ENCODE data around the gene CFAP210. TPM values are rescaled to one million over a fixed set of nuclear protein-coding genes. Genes with fewer than 3 reads are reported as not detected.
"Not testable (repeated sequence)": the region's sequence is repeated elsewhere in the genome, so short reads cannot be mapped to it uniquely, and the experiment has no call there.

The CFAP210 gene
- total and polyA plus RNA-seq, 11 donors, result 0.11 TPM; not detected in 10

DNA sequence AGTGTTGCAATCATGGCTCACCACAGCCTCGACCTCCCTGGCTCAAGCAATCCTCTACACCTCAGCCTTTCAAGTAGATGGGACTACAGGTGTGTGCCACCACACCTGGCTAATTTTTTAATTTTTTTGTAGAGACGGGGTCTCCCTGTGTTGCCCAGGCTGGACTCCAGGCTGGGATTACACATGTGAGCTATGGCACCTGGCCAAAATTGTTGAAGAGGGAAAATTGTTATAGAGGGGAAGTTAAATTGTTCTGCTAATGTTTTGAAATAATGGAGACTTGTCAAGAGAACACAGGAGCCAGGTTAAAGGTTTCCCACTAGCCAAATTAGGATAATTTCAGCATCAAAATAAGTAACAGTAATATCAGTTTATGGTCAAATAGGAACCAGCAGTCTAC lies 84.9 kb downstream of the CFAP210 start:
- 86 to 95% (median 88%) methylated on average over 2 of the region's 2 CpGs for WGBS, 4 donors
- H3K27me3 ChIP-seq, result no peaks in the 10 kb centered on the region
- no peak for DNase-seq
- peaks cover 2 to 100% (median 97%) of the 10 kb centered on the region in 9 donors for H3K36me3 ChIP-seq
- no peak overlapping the region for H3K4me3 ChIP-seq
- TF ChIP-seq CTCF (IDR thresholded peaks at IDR 0.05), result no peak
- no peak for TF ChIP-seq POLR2A (IDR thresholded peaks at IDR 0.05)
- H3K9me3 ChIP-seq, result peaks cover 0 to 4% (median 0%) of the 10 kb centered on the region in 12 donors
- ATAC-seq, result no peak
- H3K4me1 ChIP-seq, result no peaks in the 10 kb centered on the region
- no peak overlapping the region for H3K27ac ChIP-seq
- intact Hi-C loops (cut with DNase I), result no loop called here

GRCh38 chr2:169599568-169599967 lies 94.6 kb downstream of the CFAP210 start:
- no peak for DNase-seq
- H3K9me3 ChIP-seq, result no peaks in the 10 kb centered on the region
- intact Hi-C loops (cut with DNase I), result no loop called here
- no peak for TF ChIP-seq CTCF (IDR thresholded peaks at IDR 0.05)
- no peak for TF ChIP-seq POLR2A (IDR thresholded peaks at IDR 0.05)
- H3K27me3 ChIP-seq, result no peaks in the 10 kb centered on the region
- no peak overlapping the region for H3K27ac ChIP-seq
- peaks cover 0 to 22% (median 2%) of the 10 kb centered on the region in 12 donors for H3K4me1 ChIP-seq
- ATAC-seq, result no peak
- no peak overlapping the region for H3K4me3 ChIP-seq
- peaks cover 0 to 14% (median 3%) of the 10 kb centered on the region in 9 donors for H3K36me3 ChIP-seq

DNA sequence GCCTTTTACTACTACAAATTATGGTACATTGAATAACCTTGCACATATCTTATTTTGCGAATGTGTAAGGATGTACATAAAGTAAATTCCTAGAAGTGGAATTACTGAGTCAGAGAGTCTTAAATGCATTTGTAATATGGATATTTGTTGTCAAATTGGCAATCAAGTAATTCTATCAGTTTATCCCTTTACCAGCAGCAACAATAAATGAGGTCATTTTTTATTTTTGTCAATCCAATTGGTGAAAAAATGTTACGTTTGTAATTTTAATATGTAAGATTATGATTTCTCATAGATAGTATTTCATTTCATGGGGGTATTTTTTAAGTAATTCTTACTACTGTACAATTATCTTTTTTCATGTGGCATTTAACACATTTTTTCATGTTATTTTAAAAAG lies 95.2 kb downstream of the CFAP210 start:
- no peaks in the 10 kb centered on the region for H3K9me3 ChIP-seq
- intact Hi-C loops (cut with DNase I), result no loop called here
- H3K27me3 ChIP-seq, result no peaks in the 10 kb centered on the region
- DNase-seq (no peak), ATAC-seq (no peak)
- H3K4me3 ChIP-seq, result no peak overlapping the region
- no peak overlapping the region for H3K27ac ChIP-seq
- H3K36me3 ChIP-seq, result peaks cover 0 to 8% (median 0%) of the 10 kb centered on the region in 9 donors
- H3K4me1 ChIP-seq, result peaks cover 0 to 22% (median 2%) of the 10 kb centered on the region in 12 donors
- TF ChIP-seq CTCF (IDR thresholded peaks at IDR 0.05) (no peak), POLR2A (IDR thresholded peaks at IDR 0.05) (no peak)
- WGBS, 4 donors, result 87 to 92% (median 91%) methylated on average over 2 of the region's 2 CpGs

GRCh38 chr2:169596546-169596945 lies 97.7 kb downstream of the CFAP210 start:
- H3K27me3 ChIP-seq; H3K36me3 ChIP-seq; H3K27ac ChIP-seq; intact Hi-C loops (cut with DNase I); H3K4me3 ChIP-seq; ATAC-seq; H3K9me3 ChIP-seq; DNase-seq: not testable (repeated sequence)
- peaks cover 0 to 22% (median 2%) of the 10 kb centered on the region in 12 donors for H3K4me1 ChIP-seq
- WGBS, 4 donors, result 82 to 98% (median 87%) methylated on average over 6 to 7 of the region's 7 CpGs

Other genes with a start within 250 kb of the CFAP210 start
- gene BBS5, start 214.9 kb downstream of the CFAP210 start, total RNA-seq, result 1 to 10 TPM; 6.5 to 9.5 (median 7.9) TPM
- 1 to 10 TPM; 4.4 to 9.0 TPM for gene BBS5, start 214.9 kb downstream of the CFAP210 start, polyA plus RNA-seq
- gene KLHL41, start 184.7 kb downstream of the CFAP210 start, total RNA-seq, result 100 to 1,000 TPM in 6 of 9 donors, 10 to 100 TPM in 3; 77.8 to 263 (median 112) TPM
- 10 to 100 TPM; 48.4 to 52.9 TPM for gene KLHL41, start 184.7 kb downstream of the CFAP210 start, polyA plus RNA-seq
- 100 to 1,000 TPM in 1 of 9 donors, 10 to 100 TPM in 8; 25.3 to 103 (median 69.4) TPM for gene FASTKD1, start 120.5 kb downstream of the CFAP210 start, total RNA-seq
- 100 to 1,000 TPM in 1 of 2 donors, 10 to 100 TPM in 1; 64.6 to 154 TPM for gene FASTKD1, start 120.5 kb downstream of the CFAP210 start, polyA plus RNA-seq
- gene PPIG, start 110.1 kb downstream of the CFAP210 start, total RNA-seq, result 10 to 100 TPM; 19.9 to 48.8 (median 39.9) TPM
- 10 to 100 TPM; 23.9 to 69.6 TPM for gene PPIG, start 110.1 kb downstream of the CFAP210 start, polyA plus RNA-seq
- gene PHOSPHO2, start 64 bp upstream of the CFAP210 start, total RNA-seq, result 1 to 10 TPM; 1.5 to 5.4 (median 3.0) TPM
- gene PHOSPHO2, start 64 bp upstream of the CFAP210 start, polyA plus RNA-seq, result 1 to 10 TPM in 1 of 2 donors, under 1 TPM in 1; 0.80 to 2.0 TPM
- gene KLHL23, start 39.4 kb upstream of the CFAP210 start, total RNA-seq, result 10 to 100 TPM in 6 of 9 donors, 1 to 10 TPM in 3; 7.1 to 15.1 (median 12.4) TPM
- 10 to 100 TPM; 10.1 to 14.2 TPM for gene KLHL23, start 39.4 kb upstream of the CFAP210 start, polyA plus RNA-seq
- gene SSB, start 104.5 kb upstream of the CFAP210 start, total RNA-seq, result 10 to 100 TPM; 37.4 to 60.6 (median 53.9) TPM
- 10 to 100 TPM; 42.7 to 94.0 TPM for gene SSB, start 104.5 kb upstream of the CFAP210 start, polyA plus RNA-seq
- gene METTL5, start 130.5 kb upstream of the CFAP210 start, total RNA-seq, result 10 to 100 TPM; 50.8 to 73.5 (median 69.5) TPM
- 100 to 1,000 TPM in 1 of 2 donors, 10 to 100 TPM in 1; 71.0 to 120 TPM for gene METTL5, start 130.5 kb upstream of the CFAP210 start, polyA plus RNA-seq
- gene UBR3, start 133.0 kb upstream of the CFAP210 start, total RNA-seq, result 100 to 1,000 TPM in 7 of 9 donors, 10 to 100 TPM in 2; 91.6 to 137 (median 107) TPM
- 10 to 100 TPM; 34.8 to 41.2 TPM for gene UBR3, start 133.0 kb upstream of the CFAP210 start, polyA plus RNA-seq

All from heart left ventricle (tissue), 16 donors.